OCI-M2 (cell line): ENCODE results near the gene MEAK7.

ENCODE experiments used
- DNase-seq: peaks from one replicate; lab custom pipeline; 2025; ENCODE audit not compliant: unreplicated experiment; lab: John Stamatoyannopoulos, UW

MEAK7 gene

DNA sequence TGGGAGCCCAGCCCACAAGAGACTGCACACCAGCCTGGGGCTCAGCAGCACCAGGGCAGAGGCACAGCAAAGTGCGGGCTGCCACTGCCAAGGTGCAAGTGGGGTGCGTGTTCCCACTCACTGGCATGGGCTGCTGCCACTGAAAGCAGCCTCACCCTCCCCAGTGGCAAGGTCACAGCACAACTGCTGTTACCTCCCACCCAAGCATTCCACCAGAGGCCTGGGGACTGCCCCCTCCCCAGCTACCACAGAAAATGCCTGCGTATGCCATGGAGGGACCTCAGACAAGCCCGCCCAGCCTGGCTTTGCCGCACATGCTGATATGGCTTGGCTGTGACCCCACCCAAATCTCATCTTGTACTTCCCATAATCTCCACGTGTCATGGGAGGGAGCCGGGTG lies 33.1 kb downstream of the MEAK7 start:
- no peak for DNase-seq

DNA sequence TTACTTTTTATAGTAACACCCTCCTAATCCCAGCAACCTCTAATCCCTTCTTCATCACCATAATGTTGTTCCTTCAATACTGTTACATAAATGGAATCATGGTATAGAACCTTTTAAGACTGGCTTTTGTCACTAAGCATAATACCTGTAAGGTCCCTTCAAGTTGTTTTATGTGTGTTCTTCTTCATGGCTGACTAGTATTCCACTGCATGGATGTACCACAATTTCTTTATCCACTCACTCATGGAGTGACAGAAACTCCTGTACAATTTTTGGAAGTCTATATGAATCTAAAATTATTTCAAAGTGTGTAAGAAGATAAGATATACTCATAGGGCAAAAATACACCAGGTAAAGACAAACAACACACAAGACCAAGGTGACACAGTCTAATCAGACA lies 36.8 kb downstream of the MEAK7 start:
- DNase-seq: no peak

DNA sequence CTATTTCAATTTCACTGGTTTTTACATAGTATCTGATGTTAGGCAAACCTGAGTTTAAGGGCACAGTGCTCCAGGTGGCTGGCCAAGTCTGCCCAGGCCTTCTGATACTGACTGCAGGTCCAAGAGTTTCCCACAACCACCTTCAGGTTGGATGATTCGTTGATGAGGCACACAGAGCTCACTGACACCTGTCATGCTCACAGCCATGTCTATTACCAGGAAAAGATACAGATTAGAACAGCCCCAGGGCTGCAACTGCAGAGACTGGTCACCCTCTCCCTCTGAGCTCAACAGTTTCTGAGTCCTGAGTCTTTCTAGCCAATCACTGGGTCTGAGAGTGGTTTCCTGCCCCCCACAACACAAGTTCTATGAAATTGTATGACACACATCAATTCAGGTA lies 37.2 kb downstream of the MEAK7 start:
- no peak for DNase-seq

DNA sequence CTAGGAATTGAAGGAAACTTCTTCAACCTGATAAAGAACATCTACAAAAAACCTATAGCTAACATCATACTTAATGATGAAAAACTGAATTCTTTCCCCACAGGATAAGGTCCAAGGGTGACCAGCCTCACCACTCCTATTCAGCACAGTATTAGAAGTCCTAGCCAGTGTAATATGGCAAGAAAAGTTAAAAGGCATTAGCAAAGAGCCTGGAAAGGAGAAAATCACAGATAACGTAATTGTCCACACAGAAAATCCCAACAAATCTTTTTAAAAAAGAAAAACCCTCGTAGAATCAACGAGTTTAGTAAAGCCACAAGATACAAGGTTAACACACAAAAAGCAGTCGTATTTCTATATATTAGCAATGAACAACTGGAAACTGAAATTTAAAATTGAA lies 37.8 kb downstream of the MEAK7 start:
- no peak for DNase-seq

DNA sequence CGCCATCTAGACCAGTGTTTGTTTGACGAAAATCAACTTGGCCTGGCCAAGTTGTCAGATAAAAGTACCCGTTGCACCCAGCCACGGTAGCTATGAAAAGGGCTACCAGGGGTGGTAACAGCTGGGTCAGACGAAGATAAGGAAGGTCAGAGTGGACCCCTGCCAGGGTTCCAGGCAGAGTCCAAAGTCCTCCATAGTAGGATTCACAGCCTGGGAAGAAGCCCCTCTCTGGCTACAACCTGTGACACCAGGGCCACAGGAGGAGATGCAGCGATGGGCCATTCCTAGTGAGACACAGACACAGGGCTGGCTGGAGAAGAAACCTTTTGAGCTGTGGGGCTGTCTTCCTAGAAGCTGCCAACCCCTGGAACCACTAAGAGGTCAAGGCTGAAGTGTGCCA lies 39.3 kb downstream of the MEAK7 start:
- DNase-seq: no peak

DNA sequence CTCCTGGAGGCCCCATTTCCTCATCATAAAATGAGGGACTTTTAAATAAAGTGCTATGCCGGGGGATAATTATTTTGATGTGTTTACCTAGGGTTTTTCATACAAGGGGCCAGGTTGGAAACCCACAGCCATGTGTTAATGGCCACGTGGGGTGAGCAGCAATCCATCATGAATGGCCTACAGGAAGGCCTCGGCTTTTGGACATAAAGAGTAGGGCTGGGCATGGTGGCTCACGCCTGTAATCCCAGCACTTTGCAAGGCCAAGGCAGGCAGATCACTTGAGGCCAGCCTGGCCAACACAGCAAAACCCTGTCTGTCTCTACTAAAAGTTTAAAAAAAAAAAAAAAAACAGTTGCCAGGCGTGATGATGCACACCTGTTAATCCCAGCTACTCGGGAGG lies 40.3 kb downstream of the MEAK7 start:
- no peak for DNase-seq

DNA sequence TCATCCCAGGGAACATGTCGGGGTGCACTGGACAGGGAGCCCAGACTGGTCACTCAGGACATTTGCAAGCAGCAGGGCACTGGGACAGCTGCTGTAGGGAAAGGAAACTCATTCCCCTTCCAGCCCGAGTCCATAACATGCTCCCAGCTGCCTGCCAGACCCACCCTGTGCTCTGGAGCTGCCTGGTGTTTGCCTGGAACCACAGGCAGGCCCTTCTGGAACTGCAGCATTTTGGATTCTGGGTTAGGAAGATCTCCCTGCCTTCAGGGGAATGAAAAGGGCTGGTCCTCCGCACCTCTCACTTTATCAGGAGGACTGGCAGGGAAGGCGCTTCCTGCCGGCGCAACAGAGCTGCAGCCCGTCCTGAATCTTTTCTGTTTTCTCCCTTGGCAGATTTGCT lies 41.2 kb downstream of the MEAK7 start:
- no peak for DNase-seq

DNA sequence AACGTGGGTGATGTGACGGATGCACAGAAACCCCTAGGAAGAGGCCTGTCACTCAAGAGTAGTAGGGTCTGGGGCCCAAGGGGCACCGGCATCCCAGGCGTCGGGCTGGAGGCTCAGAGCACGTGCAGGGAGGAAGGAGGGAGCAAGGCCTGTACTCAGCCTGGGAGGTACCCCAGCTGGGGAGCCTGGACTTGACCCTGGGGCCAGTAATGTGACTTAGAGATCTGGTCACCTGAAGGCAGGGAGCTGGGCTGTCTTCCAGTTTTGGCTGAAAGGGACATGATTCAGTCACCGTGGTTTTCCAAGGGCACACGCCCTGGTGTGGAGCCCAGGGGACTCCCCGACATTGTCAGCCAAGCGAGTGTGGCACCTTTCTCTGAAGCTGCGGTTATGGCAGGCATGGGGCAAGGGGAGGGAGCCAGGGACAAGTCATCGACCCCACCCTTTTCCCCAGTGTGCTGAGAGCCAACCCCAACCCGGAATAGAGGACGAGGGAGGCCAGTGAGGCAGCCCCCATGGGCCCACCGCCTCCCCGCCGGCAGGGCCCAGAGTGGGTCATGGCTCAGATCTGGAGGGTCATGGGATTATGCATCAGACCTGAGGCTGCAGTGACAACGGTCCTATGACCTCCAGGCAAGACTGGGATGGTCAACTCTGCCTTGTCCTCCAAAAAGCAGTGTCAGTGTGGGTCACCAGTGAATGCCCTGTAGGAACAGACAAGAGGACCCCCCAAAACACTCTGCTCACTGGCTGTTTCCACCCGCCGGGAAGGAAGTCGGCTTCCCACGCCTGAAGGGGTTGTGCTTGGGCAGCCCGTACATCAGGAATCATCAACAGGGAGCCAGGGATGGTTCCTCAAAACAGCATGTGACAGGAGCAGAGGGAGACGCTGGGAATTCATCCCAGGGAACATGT lies 41.9 kb downstream of the MEAK7 start:
- no peak for DNase-seq

DNA sequence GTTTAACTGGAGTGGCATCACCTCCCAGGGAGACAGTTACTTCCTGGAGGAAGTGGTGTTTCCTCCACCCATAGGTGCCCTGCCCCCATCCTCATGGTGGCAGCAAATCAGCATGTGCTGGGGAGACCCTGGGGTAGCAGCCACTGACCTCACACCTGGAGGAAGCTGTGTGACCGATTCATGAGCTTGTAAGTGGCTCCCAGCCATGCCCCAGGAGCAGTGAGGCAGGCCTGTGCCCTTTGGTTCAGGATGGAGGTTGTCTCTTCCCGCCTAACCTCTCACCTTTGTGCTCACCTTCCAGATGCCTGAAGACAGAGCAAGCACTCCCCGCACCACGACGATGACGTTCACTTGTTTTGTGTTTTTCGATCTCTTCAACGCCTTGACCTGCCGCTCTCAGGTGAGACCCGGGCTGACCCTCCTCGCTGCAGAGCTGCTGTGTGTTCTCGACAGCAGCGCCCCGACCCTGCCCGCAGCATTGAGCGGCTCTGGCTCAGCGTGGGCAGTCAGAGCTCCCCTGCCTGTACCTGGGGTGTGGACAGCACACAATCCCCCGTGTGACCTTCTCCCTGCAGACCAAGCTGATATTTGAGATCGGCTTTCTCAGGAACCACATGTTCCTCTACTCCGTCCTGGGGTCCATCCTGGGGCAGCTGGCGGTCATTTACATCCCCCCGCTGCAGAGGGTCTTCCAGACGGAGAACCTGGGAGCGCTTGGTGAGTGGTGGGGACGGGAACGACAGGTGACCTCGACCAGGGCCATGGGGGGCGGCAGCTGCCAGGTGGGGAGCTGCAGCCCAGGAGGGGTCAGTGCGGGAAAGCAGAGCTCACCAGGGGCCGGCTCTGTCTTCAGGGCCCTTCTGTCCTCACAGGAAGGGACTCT lies 42.8 kb downstream of the MEAK7 start:
- no peak for DNase-seq

DNA sequence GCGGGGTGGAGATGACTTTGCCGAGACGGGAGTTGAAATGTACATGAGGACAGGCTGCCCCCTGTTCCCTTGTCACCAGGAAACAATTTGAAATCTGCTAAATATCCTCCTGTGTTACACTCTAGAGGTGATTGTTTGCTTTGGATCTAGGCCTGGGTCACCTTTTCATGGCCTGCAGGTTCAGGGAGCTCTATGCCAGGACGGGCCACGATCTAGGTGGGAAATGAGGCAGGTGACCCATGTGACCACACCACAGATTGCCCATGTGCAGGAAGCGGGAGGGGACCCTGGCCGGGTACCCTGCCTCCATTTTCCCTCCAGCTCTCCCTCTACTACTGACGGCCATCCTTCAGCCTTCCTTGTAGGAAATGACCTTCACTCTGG lies 43.4 kb downstream of the MEAK7 start:
- no peak for DNase-seq

DNA sequence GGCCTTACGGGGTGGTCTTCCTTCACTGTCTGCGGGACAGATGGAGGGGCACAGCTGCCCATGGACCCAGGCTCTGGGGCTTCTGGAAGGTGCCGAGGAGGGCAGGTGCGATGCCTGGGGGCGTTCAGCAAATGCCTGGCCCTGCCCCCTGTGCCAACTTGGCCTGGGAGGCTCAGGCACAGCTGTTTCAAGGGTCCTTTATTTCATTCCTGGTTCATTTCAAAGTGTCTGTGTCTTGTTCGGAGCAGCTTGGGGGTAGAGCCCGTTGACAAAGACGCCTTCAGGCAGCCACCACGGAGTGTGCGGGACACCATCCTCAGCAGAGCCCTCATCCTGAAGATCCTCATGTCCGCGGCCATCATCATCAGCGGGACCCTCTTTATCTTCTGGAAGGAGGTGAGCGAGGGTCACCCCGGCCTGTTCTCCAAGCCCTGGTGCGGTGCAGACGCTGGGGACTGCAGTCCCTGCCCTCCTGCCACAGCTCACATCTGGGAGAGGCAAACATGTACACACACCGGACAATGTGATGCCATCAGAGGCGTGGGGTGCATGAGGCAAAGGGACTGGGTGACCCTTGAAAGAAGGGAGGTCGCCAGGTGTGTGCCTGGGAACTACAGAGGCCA lies 43.9 kb downstream of the MEAK7 start:
- DNase-seq: no peak

DNA sequence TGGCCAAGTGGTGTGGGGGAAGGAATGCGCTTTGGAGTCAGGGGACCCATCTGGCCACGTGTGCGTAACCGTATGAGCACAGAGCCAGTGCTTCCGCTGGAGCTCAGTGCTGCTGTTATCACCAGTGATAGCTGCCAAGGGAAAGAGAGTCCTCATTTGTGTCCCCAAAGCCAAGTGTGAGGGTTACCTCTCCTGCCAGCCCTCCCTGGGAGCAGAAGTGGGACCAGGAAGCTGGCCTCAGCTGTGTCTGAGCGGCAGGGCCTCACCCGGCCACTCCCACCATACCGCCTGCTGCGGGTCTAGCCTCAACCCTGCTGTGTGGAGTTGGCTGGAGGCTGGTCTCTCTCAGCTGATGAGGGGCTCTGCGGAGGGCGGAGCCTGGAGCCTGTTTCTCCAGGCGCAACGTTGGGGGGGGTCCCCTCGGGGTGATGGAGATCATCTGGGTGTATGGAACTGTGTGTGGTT lies 44.5 kb downstream of the MEAK7 start:
- no peak for DNase-seq

DNA sequence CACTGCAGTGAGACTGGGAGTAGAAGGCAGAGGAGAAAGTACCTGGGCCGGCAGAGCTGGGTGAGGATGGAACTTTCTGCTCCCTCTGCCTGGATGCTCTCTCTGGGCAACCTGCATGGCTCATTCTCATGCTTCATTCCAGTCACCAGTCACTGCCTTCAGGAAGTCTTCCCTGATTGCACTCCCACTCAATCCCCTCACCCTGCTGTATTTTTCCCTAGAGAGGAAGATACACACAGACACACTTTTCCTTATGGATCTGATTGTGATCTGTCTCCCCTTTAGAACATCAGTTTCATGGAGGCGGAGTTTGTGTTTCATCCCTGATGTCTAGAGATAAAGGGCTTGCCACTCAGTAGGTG lies 44.9 kb downstream of the MEAK7 start:
- no peak for DNase-seq

DNA sequence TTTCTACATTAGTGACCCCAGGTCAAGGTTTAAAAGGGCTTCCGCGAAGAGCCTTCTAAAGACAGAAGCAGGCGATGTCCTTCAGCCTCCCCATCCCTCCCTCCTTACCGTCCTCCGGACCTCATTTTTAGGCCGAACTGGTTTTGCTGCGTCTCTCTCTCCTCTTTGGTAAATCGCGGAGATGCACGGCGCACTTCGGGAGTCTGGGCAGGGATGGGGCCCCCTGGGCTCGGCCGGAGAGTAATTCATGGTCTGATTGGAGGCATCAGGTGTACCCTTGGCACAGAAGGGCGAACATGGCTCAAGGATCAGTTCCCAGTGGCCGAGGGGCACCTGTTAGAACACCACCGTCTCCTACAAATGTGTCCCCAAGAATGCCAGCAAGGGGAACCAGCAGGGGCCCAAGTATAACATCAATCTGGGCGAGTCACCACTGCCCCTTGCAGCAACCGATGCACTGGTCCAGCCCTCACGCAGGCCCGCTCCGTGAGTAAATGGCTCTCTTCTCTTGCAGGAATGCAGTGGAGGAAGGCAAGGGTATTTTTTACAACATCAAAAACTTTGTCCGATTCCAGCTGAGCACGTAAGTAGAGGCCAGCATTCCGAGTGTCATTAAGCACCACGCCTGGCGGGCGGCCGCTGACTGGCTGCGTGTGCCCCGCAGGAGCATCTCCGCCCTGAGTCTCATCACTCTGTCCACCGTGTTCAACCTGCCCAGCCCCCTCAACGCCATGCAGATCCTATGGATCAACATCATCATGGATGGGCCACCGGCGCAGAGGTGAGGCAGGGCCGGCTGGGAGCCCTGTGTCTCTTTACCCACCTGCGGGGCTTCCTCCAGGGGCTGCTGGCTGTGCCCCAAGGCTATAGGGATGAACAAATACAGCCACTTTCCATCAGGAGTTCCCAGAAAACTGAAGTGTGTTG lies 45.6 kb downstream of the MEAK7 start:
- DNase-seq: no peak

DNA sequence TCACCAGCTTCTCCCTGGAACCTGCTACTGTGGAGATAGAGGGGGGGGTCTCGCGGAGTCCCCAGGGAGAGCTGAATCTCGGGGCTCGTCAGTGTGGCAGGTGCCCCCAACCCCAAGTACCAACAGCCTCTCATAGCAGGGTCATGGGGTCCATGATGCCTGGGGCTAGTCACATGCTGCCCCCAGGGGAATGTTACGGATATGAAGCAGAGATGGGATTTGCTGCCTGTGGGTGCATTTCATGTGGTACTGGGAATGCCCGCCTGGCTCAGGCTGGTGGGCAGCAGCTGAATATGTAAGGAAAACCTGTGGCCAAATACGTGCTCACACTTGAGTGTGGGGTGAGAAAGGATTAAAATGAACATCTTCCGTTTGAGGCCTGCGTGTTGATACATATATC lies 49.4 kb downstream of the MEAK7 start:
- no peak for DNase-seq
